Stimulated activated CD8-positive, alpha-beta memory T cell treated with anti-CD3 and anti-CD28 coated beads, Interleukin-15, amount 100 ng/mL, for 1 hour (primary cell): ENCODE results near the gene CSTPP1.
"Not testable (repeated sequence)": the region's sequence is repeated elsewhere in the genome, so short reads cannot be mapped to it uniquely, and the experiment has no call there.

Experiments used
- DNase-seq: peaks from one replicate; pipeline ENCODE4 v3.0.0-alpha.2; 2020; ENCODE audit warnings: low read depth

The CSTPP1 gene

GRCh38 chr11:47181271-47181670 is 244.7 kb downstream of the CSTPP1 start:
- no peak for DNase-seq

- DNase-seq = no peak
Observed at GRCh38 chr11:47182380-47182779, 245.8 kb downstream of the CSTPP1 start.

GRCh38 chr11:47183031-47183856 is 246.7 kb downstream of the CSTPP1 start:
- no peak for DNase-seq

- no peak for DNase-seq
Observed at GRCh38 chr11:47183969-47184368, 247.4 kb downstream of the CSTPP1 start.

GRCh38 chr11:47184711-47185304 is 248.2 kb downstream of the CSTPP1 start:
- DNase-seq = no peak

GRCh38 chr11:47185305-47186075 is 248.9 kb downstream of the CSTPP1 start:
- DNase-seq = no peak

GRCh38 chr11:47186076-47186699 is 249.6 kb downstream of the CSTPP1 start, which contains the start of gene PACSIN3:
Gene PACSIN3, minus strand, starts transcription at chr11:47186434. Its CDS starts 3,707 bp downstream, at chr11:47182727.
- DNase-seq = no peak

GRCh38 chr11:47186700-47187695 is 250.4 kb downstream of the CSTPP1 start:
- DNase-seq = no peak

- no peak for DNase-seq
Observed at GRCh38 chr11:47187723-47188122, 251.2 kb downstream of the CSTPP1 start.

GRCh38 chr11:47188259-47188658 is 251.7 kb downstream of the CSTPP1 start:
- no peak for DNase-seq

- no peak for DNase-seq
Observed at GRCh38 chr11:47189100-47189834, 252.7 kb downstream of the CSTPP1 start.

GRCh38 chr11:47191137-47191536 is 254.6 kb downstream of the CSTPP1 start:
- DNase-seq = not testable (repeated sequence)

- DNase-seq = no peak
Observed at GRCh38 chr11:47192111-47192510, 255.6 kb downstream of the CSTPP1 start.

GRCh38 chr11:47198161-47198560 is 261.6 kb downstream of the CSTPP1 start:
- DNase-seq = not testable (repeated sequence)

- DNase-seq = no peak
Observed at GRCh38 chr11:47201015-47201414, 264.5 kb downstream of the CSTPP1 start.

GRCh38 chr11:47202576-47202975 is 266.0 kb downstream of the CSTPP1 start:
- DNase-seq = no peak

GRCh38 chr11:47204637-47204989 is 268.1 kb downstream of the CSTPP1 start:
- DNase-seq = no peak

- not testable (repeated sequence) for DNase-seq
Observed at GRCh38 chr11:47206577-47206976, 270.0 kb downstream of the CSTPP1 start.

- DNase-seq = no peak
Observed at GRCh38 chr11:47207459-47207858, 270.9 kb downstream of the CSTPP1 start.

GRCh38 chr11:47208008-47208552 is 271.5 kb downstream of the CSTPP1 start:
- DNase-seq = not testable (repeated sequence)
